Measurements from ENCODE around the gene KMT5B. TPM values are rescaled to one million over a fixed set of nuclear protein-coding genes. Genes with fewer than 3 reads are reported as not detected.

The KMT5B gene
- total RNA-seq, 1 experiment from 2014 or later, result 39.2 TPM

- H3K4me1 Mint-ChIP-seq (ENCODE audit: low read depth, unreplicated experiment), result peaks cover 47% of the 10 kb centered on the region
Measured at GRCh38 chr11:68142028-68142412, 71.1 kb downstream of the KMT5B start.

GRCh38 chr11:68141246-68142027, 71.7 kb downstream of the KMT5B start:
- peaks cover 16% of the 10 kb centered on the region for H3K36me3 Mint-ChIP-seq (ENCODE audit: insufficient read depth, unreplicated experiment)
- peak overlapping the region; percentile 63 for H3K27ac Mint-ChIP-seq (ENCODE audit: unreplicated experiment)
- no peak for DNase-seq
- no peaks in the 10 kb centered on the region for H3K27me3 Mint-ChIP-seq (ENCODE audit: unreplicated experiment)
- BruUV-seq (replicated peaks), result no TSS peak
- peaks cover 43% of the 10 kb centered on the region for H3K4me1 Mint-ChIP-seq (ENCODE audit: low read depth, unreplicated experiment)
- no peak overlapping the region for H3K4me3 Mint-ChIP-seq (ENCODE audit: low read depth, unreplicated experiment)
- intact Hi-C loops (cut with micrococcal nuclease; ENCODE audit: unreplicated experiment), result no loop called here
- no peaks in the 10 kb centered on the region for H3K9me3 Mint-ChIP-seq (ENCODE audit: low read depth, unreplicated experiment)
- CTCF ChIA-PET, result interaction anchor here (0.7 to 1.8 kb wide), 5 partner anchors 13 to 68 kb away, joined by 3 to 5 read pairs (median 3); no protein-coding TSS in a partner anchor
- no peak for TF ChIP-seq CTCF (IDR thresholded peaks at IDR 0.05; ENCODE audit: unreplicated experiment)

More at GRCh38 chr11:68142028-68142412, 71.1 kb downstream of the KMT5B start:
- Mint-ChIP-seq H3K27ac (ENCODE audit: unreplicated experiment) (peak overlapping the region; percentile 63), H3K27me3 (ENCODE audit: unreplicated experiment) (no peaks in the 10 kb centered on the region), H3K36me3 (ENCODE audit: insufficient read depth, unreplicated experiment) (peaks cover 21% of the 10 kb centered on the region), H3K9me3 (ENCODE audit: low read depth, unreplicated experiment) (no peaks in the 10 kb centered on the region), H3K4me3 (ENCODE audit: low read depth, unreplicated experiment) (no peak overlapping the region)
- peak; percentile 73 for DNase-seq
- intact Hi-C loops (cut with micrococcal nuclease; ENCODE audit: unreplicated experiment), result no loop called here
- CTCF ChIA-PET, result interaction anchor here (1.0 to 1.8 kb wide), 3 partner anchors 48 to 67 kb away, joined by 3 to 4 read pairs (median 3); no protein-coding TSS in a partner anchor
- TF ChIP-seq CTCF (IDR thresholded peaks at IDR 0.05; ENCODE audit: unreplicated experiment), result no peak
- no TSS peak for BruUV-seq (replicated peaks)

- CTCF ChIA-PET, result interaction anchor here (0.7 to 1.8 kb wide), 3 partner anchors 12 to 48 kb away, joined by 3 to 5 read pairs (median 4); no protein-coding TSS in a partner anchor
- TF ChIP-seq CTCF (IDR thresholded peaks at IDR 0.05; ENCODE audit: unreplicated experiment), result no peak
- no peaks in the 10 kb centered on the region for H3K27me3 Mint-ChIP-seq (ENCODE audit: unreplicated experiment)
- peaks cover 35% of the 10 kb centered on the region for H3K4me1 Mint-ChIP-seq (ENCODE audit: low read depth, unreplicated experiment)
- no peak overlapping the region for H3K27ac Mint-ChIP-seq (ENCODE audit: unreplicated experiment)
- peaks cover 8% of the 10 kb centered on the region for H3K36me3 Mint-ChIP-seq (ENCODE audit: insufficient read depth, unreplicated experiment)
- H3K4me3 Mint-ChIP-seq (ENCODE audit: low read depth, unreplicated experiment), result no peak overlapping the region
- intact Hi-C loops (cut with micrococcal nuclease; ENCODE audit: unreplicated experiment), result no loop called here
- peak; percentile 42 for DNase-seq
- no peaks in the 10 kb centered on the region for H3K9me3 Mint-ChIP-seq (ENCODE audit: low read depth, unreplicated experiment)
- BruUV-seq (replicated peaks), result no TSS peak
Measured at GRCh38 chr11:68140496-68141245, 72.4 kb downstream of the KMT5B start.

GRCh38 chr11:68138237-68138636, 74.9 kb downstream of the KMT5B start:
- H3K9me3 Mint-ChIP-seq (ENCODE audit: low read depth, unreplicated experiment), result peaks cover 2% of the 10 kb centered on the region
- intact Hi-C loops (cut with micrococcal nuclease; ENCODE audit: unreplicated experiment), result no loop called here
- peaks cover 23% of the 10 kb centered on the region for H3K4me1 Mint-ChIP-seq (ENCODE audit: low read depth, unreplicated experiment)
- TF ChIP-seq CTCF (IDR thresholded peaks at IDR 0.05; ENCODE audit: unreplicated experiment), result no peak
- no peaks in the 10 kb centered on the region for H3K27me3 Mint-ChIP-seq (ENCODE audit: unreplicated experiment)
- CTCF ChIA-PET, result no interaction called here
- H3K27ac Mint-ChIP-seq (ENCODE audit: unreplicated experiment), result no peak overlapping the region
- H3K4me3 Mint-ChIP-seq (ENCODE audit: low read depth, unreplicated experiment), result no peak overlapping the region
- DNase-seq, result no peak
- peaks cover 9% of the 10 kb centered on the region for H3K36me3 Mint-ChIP-seq (ENCODE audit: insufficient read depth, unreplicated experiment)
- BruUV-seq (replicated peaks), result no TSS peak
